Neural progenitor cell (in vitro differentiated cells): Measurements from ENCODE around the gene ORMDL1. TPM values are rescaled to one million over a fixed set of nuclear protein-coding genes. Genes with fewer than 3 reads are reported as not detected.

Source experiments
- DNase-seq: peaks from one replicate; pipeline ENCODE4 v3.0.0-alpha.2; 2016; ENCODE audit warnings: low spot score
- H2AFZ ChIP-seq: fragments of 200-600 bp; sonication (generic); replicated peaks from 2 replicates; pipeline ENCODE4 v1.6.1; 2016; ENCODE audit warnings: antibody characterized with exemption
- H3F3A ChIP-seq: fragments of 200-600 bp; sonication (generic); 2 replicates; pipeline ENCODE4 v1.6.1; 2016; ENCODE audit warnings: antibody characterized with exemption, low read depth
- H3K27ac ChIP-seq: fragments of 200-600 bp; sonication (generic); 2 replicates; pipeline ENCODE4 v1.5.1; 2016; ENCODE audit warnings: mild to moderate bottlenecking
- H3K27me3 ChIP-seq: fragments of 200-600 bp; sonication (generic); 2 replicates; pipeline ENCODE4 v1.6.1; 2016; ENCODE audit warnings: mild to moderate bottlenecking, moderate library complexity
- H3K36me3 ChIP-seq: fragments of 200-600 bp; sonication (generic); 2 replicates; pipeline ENCODE4 v1.5.1; 2016
- H3K4me1 ChIP-seq: fragments of 200-600 bp; sonication (generic); 2 replicates; pipeline ENCODE4 v1.6.1; 2016; ENCODE audit warnings: mixed run types
- H3K4me2 ChIP-seq: fragments of 200-600 bp; sonication (generic); 2 replicates; pipeline ENCODE4 v1.6.1; 2016
- H3K4me3 ChIP-seq: fragments of 200-600 bp; sonication (generic); 2 replicates; pipeline ENCODE4 v1.5.1; 2016
- H3K79me2 ChIP-seq: fragments of 200-600 bp; sonication (generic); 2 replicates; pipeline ENCODE4 v1.6.1; 2016; ENCODE audit warnings: low read depth
- H3K9ac ChIP-seq: fragments of 200-600 bp; sonication (generic); 2 replicates; pipeline ENCODE4 v1.6.1; 2016
- H3K9me3 ChIP-seq: fragments of 200-600 bp; sonication (generic); 2 replicates; pipeline ENCODE4 v1.5.1; 2016; ENCODE audit warnings: low read depth
- H4K20me1 ChIP-seq: fragments of 200-600 bp; sonication (generic); 2 replicates; pipeline ENCODE4 v1.6.1; 2016; ENCODE audit warnings: low read depth
- H3K27ac Mint-ChIP-seq: 3 replicates; pipeline ENCODE4 v1.8.0; 2021; ENCODE audit warnings: mixed read lengths
- H3K27me3 Mint-ChIP-seq: 2 replicates; pipeline ENCODE4 v1.8.0; 2022; ENCODE audit warnings: low read depth, mild to moderate bottlenecking, inconsistent platforms, moderate library complexity, mixed read lengths; ENCODE audit not compliant: insufficient read depth
- H3K36me3 Mint-ChIP-seq: 3 replicates; pipeline ENCODE4 v1.8.0; 2021; ENCODE audit warnings: mixed read lengths
- H3K4me1 Mint-ChIP-seq: 3 replicates; pipeline ENCODE4 v1.8.0; 2021; ENCODE audit warnings: mixed read lengths
- H3K4me3 Mint-ChIP-seq: 3 replicates; pipeline ENCODE4 v1.8.0; 2021; ENCODE audit warnings: mild to moderate bottlenecking, moderate library complexity, mixed read lengths
- H3K9me3 Mint-ChIP-seq: 3 replicates; pipeline ENCODE4 v1.8.0; 2020; ENCODE audit warnings: mixed read lengths
- EZH2 ChIP-seq: fragments of 200-600 bp; sonication (generic); IDR thresholded peaks from 2 replicates; pipeline ENCODE4 v1.6.1; 2017; ENCODE audit warnings: antibody characterized with exemption, mild to moderate bottlenecking, moderate library complexity
- EZH2phosphoT487 ChIP-seq: fragments of 200-600 bp; sonication (generic); IDR thresholded peaks from 2 replicates; pipeline ENCODE4 v1.6.1; 2017; ENCODE audit warnings: antibody characterized with exemption
- total RNA-seq: library from RNA; depleted of rRNA; stranded (reverse); fragments of >200 nt; gene quantifications from 2 replicates; pipeline ENCODE4 v1.2.3, GENCODE V29; 2015; ENCODE audit warnings: low replicate concordance
- TF ChIP-seq, protein P1 (sequence below): fragments of 200-600 bp; sonication (generic); IDR thresholded peaks from 2 replicates; pipeline ENCODE4 v1.5.1; 2017; ENCODE audit warnings: antibody characterized with exemption, mild to moderate bottlenecking

The ORMDL1 gene
- total RNA-seq, 1 donor from 2014 or later: 171 TPM

DNA sequence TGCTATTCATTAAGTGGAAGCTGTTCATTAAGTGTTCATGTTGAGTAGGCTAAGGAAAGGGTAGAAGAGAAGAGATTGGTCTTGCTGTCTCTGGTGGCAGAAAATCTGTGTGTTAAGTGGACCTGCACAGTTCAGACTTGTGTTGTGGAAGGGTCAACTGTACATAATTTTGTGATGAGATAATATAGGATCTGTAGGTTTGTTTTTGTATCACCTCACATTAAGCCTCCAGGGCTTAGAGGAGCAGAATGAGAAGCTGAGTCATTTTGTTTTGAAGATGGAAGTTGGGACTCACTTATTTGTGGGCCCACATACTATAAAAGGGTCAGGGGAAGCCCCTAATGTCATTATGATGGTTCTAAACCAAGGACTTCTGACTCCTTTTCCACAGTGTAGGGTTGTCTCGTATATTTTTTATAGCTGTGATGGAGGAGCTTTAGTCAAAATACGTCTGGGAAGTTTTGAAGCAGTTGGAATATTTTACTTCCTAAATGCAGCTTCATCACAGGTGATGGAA lies 18.3 kb upstream of the ORMDL1 start:
- peaks cover 38% of the 10 kb centered on the region for H3K79me2 ChIP-seq
- Mint-ChIP-seq H3K36me3 (peaks cover 11% of the 10 kb centered on the region), H3K27ac (no peak overlapping the region), H3K4me1 (no peaks in the 10 kb centered on the region), H3K27me3 (no peaks in the 10 kb centered on the region), H3K9me3 (no peaks in the 10 kb centered on the region), H3K4me3 (no peak overlapping the region)
- H3K4me1 ChIP-seq: no peaks in the 10 kb centered on the region
- peaks cover 22% of the 10 kb centered on the region for H3K36me3 ChIP-seq
- no peak overlapping the region for H3K4me3 ChIP-seq
- DNase-seq: no peak
- H4K20me1 ChIP-seq: peaks cover 6% of the 10 kb centered on the region
- H3K9ac ChIP-seq: no peak overlapping the region
- H3K9me3 ChIP-seq: no peaks in the 10 kb centered on the region
- H2AFZ ChIP-seq: no peak overlapping the region
- no peak overlapping the region for H3K4me2 ChIP-seq
- no peaks in the 10 kb centered on the region for H3K27me3 ChIP-seq
- H3F3A ChIP-seq: no peaks in the 10 kb centered on the region
- no peak for TF ChIP-seq EZH2phosphoT487
- no peak for TF ChIP-seq EZH2
- TF ChIP-seq, protein P1, sequence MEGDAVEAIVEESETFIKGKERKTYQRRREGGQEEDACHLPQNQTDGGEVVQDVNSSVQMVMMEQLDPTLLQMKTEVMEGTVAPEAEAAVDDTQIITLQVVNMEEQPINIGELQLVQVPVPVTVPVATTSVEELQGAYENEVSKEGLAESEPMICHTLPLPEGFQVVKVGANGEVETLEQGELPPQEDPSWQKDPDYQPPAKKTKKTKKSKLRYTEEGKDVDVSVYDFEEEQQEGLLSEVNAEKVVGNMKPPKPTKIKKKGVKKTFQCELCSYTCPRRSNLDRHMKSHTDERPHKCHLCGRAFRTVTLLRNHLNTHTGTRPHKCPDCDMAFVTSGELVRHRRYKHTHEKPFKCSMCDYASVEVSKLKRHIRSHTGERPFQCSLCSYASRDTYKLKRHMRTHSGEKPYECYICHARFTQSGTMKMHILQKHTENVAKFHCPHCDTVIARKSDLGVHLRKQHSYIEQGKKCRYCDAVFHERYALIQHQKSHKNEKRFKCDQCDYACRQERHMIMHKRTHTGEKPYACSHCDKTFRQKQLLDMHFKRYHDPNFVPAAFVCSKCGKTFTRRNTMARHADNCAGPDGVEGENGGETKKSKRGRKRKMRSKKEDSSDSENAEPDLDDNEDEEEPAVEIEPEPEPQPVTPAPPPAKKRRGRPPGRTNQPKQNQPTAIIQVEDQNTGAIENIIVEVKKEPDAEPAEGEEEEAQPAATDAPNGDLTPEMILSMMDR: no peak
- H3K27ac ChIP-seq: no peak overlapping the region

GRCh38 chr2:189799531-189799930 lies 15.4 kb upstream of the ORMDL1 start:
- Histone ChIP-seq H3K27ac (no peak overlapping the region), H3F3A (no peaks in the 10 kb centered on the region), H3K79me2 (peaks cover 42% of the 10 kb centered on the region), H2AFZ (no peak overlapping the region), H3K4me3 (no peak overlapping the region), H3K9ac (no peak overlapping the region), H3K4me2 (no peak overlapping the region), H3K27me3 (no peaks in the 10 kb centered on the region), H4K20me1 (peaks cover 10% of the 10 kb centered on the region), H3K36me3 (peaks cover 26% of the 10 kb centered on the region), H3K9me3 (no peaks in the 10 kb centered on the region), H3K4me1 (no peaks in the 10 kb centered on the region)
- Mint-ChIP-seq H3K4me1 (no peaks in the 10 kb centered on the region), H3K4me3 (no peak overlapping the region), H3K9me3 (no peaks in the 10 kb centered on the region), H3K36me3 (peaks cover 15% of the 10 kb centered on the region), H3K27me3 (no peaks in the 10 kb centered on the region), H3K27ac (no peak overlapping the region)
- TF ChIP-seq EZH2phosphoT487 (no peak), EZH2 (no peak)
- TF ChIP-seq, protein P1: no peak
- no peak for DNase-seq

- H3K4me3 ChIP-seq: no peak overlapping the region
- DNase-seq: no peak
- Mint-ChIP-seq H3K4me3 (no peak overlapping the region), H3K36me3 (peaks cover 15% of the 10 kb centered on the region), H3K27ac (no peak overlapping the region), H3K27me3 (no peaks in the 10 kb centered on the region), H3K9me3 (no peaks in the 10 kb centered on the region), H3K4me1 (no peaks in the 10 kb centered on the region)
- H3K27ac ChIP-seq: no peak overlapping the region
- no peaks in the 10 kb centered on the region for H3K9me3 ChIP-seq
- H4K20me1 ChIP-seq: peaks cover 10% of the 10 kb centered on the region
- H3K9ac ChIP-seq: no peak overlapping the region
- H2AFZ ChIP-seq: no peak overlapping the region
- H3K79me2 ChIP-seq: peaks cover 42% of the 10 kb centered on the region
- peaks cover 26% of the 10 kb centered on the region for H3K36me3 ChIP-seq
- no peaks in the 10 kb centered on the region for H3K4me1 ChIP-seq
- H3F3A ChIP-seq: no peaks in the 10 kb centered on the region
- no peaks in the 10 kb centered on the region for H3K27me3 ChIP-seq
- no peak overlapping the region for H3K4me2 ChIP-seq
- no peak for TF ChIP-seq EZH2
- TF ChIP-seq, protein P1: no peak
- TF ChIP-seq EZH2phosphoT487: no peak
These were observed 14.8 kb upstream of the ORMDL1 start for GRCh38 chr2:189799030-189799331.
